ENCODE results near the gene DNAI4. TPM values are rescaled to one million over a fixed set of nuclear protein-coding genes. Genes with fewer than 3 reads are reported as not detected.

Gene DNAI4
- total RNA-seq, 2 donors from 2014 or later: 4.6 to 6.7 TPM

- H3K4me1 Mint-ChIP-seq: peaks cover 20% of the 10 kb centered on the region
Measured at GRCh38 chr1:66931590-66931989, 6.9 kb upstream of the DNAI4 start.

GRCh38 chr1:66930823-66931174 is 6.1 kb upstream of the DNAI4 start:
- Histone ChIP-seq H3K27me3 (ENCODE audit: control insufficient read depth, insufficient read depth, low read length, poor library complexity, severe bottlenecking) (no peaks in the 10 kb centered on the region), H3K9ac (ENCODE audit: extremely low read depth, low read length, poor library complexity, severe bottlenecking) (peak overlapping the region; percentile 77), H3K27ac (ENCODE audit: low read depth, low read length) (no peak overlapping the region), H3K4me3 (ENCODE audit: low read length) (peak overlapping the region; percentile 93), H3K4me1 (ENCODE audit: control insufficient read depth, insufficient read depth, low read length) (no peaks in the 10 kb centered on the region), H3K36me3 (ENCODE audit: control insufficient read depth, insufficient read depth, low read length) (no peaks in the 10 kb centered on the region), H3K9me3 (ENCODE audit: control insufficient read depth, low read length) (no peaks in the 10 kb centered on the region)
- Mint-ChIP-seq H3K36me3 (ENCODE audit: low read depth) (no peaks in the 10 kb centered on the region), H3K27me3 (ENCODE audit: insufficient read depth) (no peaks in the 10 kb centered on the region), H3K9me3 (no peaks in the 10 kb centered on the region), H3K27ac (peak overlapping the region; percentile 92), H3K4me3 (peak overlapping the region; percentile 88), H3K4me1 (peaks cover 26% of the 10 kb centered on the region)
- TF ChIP-seq CTCF (conservative IDR thresholded peaks at IDR 0.05): no peak
- WGBS, 2 experiments (ENCODE audit: insufficient coverage in 1 of 2, insufficient read length in 1 of 2): 0% methylated on average over 1 to 6 of the region's 6 CpGs
- no peak for DNase-seq

More at GRCh38 chr1:66931590-66931989, 6.9 kb upstream of the DNAI4 start:
- Histone ChIP-seq H3K4me1 (ENCODE audit: control insufficient read depth, insufficient read depth, low read length) (no peaks in the 10 kb centered on the region), H3K9me3 (ENCODE audit: control insufficient read depth, low read length) (no peaks in the 10 kb centered on the region), H3K27ac (ENCODE audit: low read depth, low read length) (no peak overlapping the region), H3K9ac (ENCODE audit: extremely low read depth, low read length, poor library complexity, severe bottlenecking) (peak overlapping the region; percentile 77), H3K4me3 (ENCODE audit: low read length) (peak overlapping the region; percentile 93), H3K36me3 (ENCODE audit: control insufficient read depth, insufficient read depth, low read length) (no peaks in the 10 kb centered on the region), H3K27me3 (ENCODE audit: control insufficient read depth, insufficient read depth, low read length, poor library complexity, severe bottlenecking) (no peaks in the 10 kb centered on the region)
- DNase-seq: no peak
- Mint-ChIP-seq H3K9me3 (no peaks in the 10 kb centered on the region), H3K4me3 (peak overlapping the region; percentile 88), H3K27ac (peak overlapping the region; percentile 49), H3K36me3 (ENCODE audit: low read depth) (peaks cover 2% of the 10 kb centered on the region), H3K27me3 (ENCODE audit: insufficient read depth) (no peaks in the 10 kb centered on the region)
- WGBS, 2 experiments (ENCODE audit: insufficient coverage in 1 of 2, insufficient read length in 1 of 2): 19 to 29% methylated on average over 3 to 4 of the region's 4 CpGs
- no peak for TF ChIP-seq CTCF (conservative IDR thresholded peaks at IDR 0.05)

- H3K4me1 ChIP-seq (ENCODE audit: control insufficient read depth, insufficient read depth, low read length): no peaks in the 10 kb centered on the region
- TF ChIP-seq CTCF (conservative IDR thresholded peaks at IDR 0.05): peak; percentile 53
- H3K9me3 ChIP-seq (ENCODE audit: control insufficient read depth, low read length): no peaks in the 10 kb centered on the region
- H3K4me1 Mint-ChIP-seq: peaks cover 26% of the 10 kb centered on the region
- H3K27me3 Mint-ChIP-seq (ENCODE audit: insufficient read depth): no peaks in the 10 kb centered on the region
- no peaks in the 10 kb centered on the region for H3K27me3 ChIP-seq (ENCODE audit: control insufficient read depth, insufficient read depth, low read length, poor library complexity, severe bottlenecking)
- H3K36me3 ChIP-seq (ENCODE audit: control insufficient read depth, insufficient read depth, low read length): no peaks in the 10 kb centered on the region
- WGBS, 2 experiments (ENCODE audit: insufficient coverage in 1 of 2, insufficient read length in 1 of 2): 0% methylated on average over 83 of the region's 83 CpGs; no CpG with 5 or more reads in 1 of the 2 experiments
- peak overlapping the region; percentile 93 for H3K4me3 ChIP-seq (ENCODE audit: low read length)
- no peaks in the 10 kb centered on the region for H3K36me3 Mint-ChIP-seq (ENCODE audit: low read depth)
- no peaks in the 10 kb centered on the region for H3K9me3 Mint-ChIP-seq
- peak overlapping the region; percentile 77 for H3K9ac ChIP-seq (ENCODE audit: extremely low read depth, low read length, poor library complexity, severe bottlenecking)
- peak overlapping the region; percentile 92 for H3K27ac Mint-ChIP-seq
- peak; percentile 99 for DNase-seq
- H3K4me3 Mint-ChIP-seq: peak overlapping the region; percentile 88
- peak overlapping the region; percentile 84 for H3K27ac ChIP-seq (ENCODE audit: low read depth, low read length)
Measured at GRCh38 chr1:66929999-66930822, 5.6 kb upstream of the DNAI4 start.
